Lung (tissue), 12 donors: ENCODE data around the gene SPAG8. TPM values are rescaled to one million over a fixed set of nuclear protein-coding genes. Genes with fewer than 3 reads are reported as not detected.

Source experiments
- ATAC-seq: fragments of 200-7000 bp; cut with Tn5 transposase; one replicate; pipeline ENCODE4 v1.9.1; 2020; ENCODE audit warnings: moderate number of reproducible peaks; ENCODE audit not compliant: insufficient read depth, low FRiP score
- DNase-seq, 3 donors: peaks; one replicate each; pipeline ENCODE4 v3.0.0-alpha.2; 2013 to 2017
- H3K27ac ChIP-seq, 2 donors: one replicate each; pipeline ENCODE4 v1.5.1; 2013; ENCODE audit warnings: mild to moderate bottlenecking in 2 of 2, moderate library complexity in 2 of 2, control low read depth in 1 of 2, inconsistent platforms in 1 of 2, low read depth in 1 of 2, low read length in 1 of 2
- H3K27me3 ChIP-seq, 3 donors: one replicate each; pipeline ENCODE4 v1.5.1; 2013; ENCODE audit warnings: low read length in 2 of 3; ENCODE audit not compliant: control insufficient read depth in 3 of 3, insufficient read depth in 3 of 3
- H3K36me3 ChIP-seq, 4 donors: one replicate each; pipeline ENCODE4 v1.5.1; 2013; ENCODE audit warnings: low read length in 4 of 4, mild to moderate bottlenecking in 1 of 4, moderate library complexity in 1 of 4; ENCODE audit not compliant: control insufficient read depth in 4 of 4, insufficient read depth in 4 of 4
- H3K4me1 ChIP-seq, 5 donors: one replicate each; pipeline ENCODE4 v1.5.1; 2013; ENCODE audit warnings: low read length in 5 of 5, mild to moderate bottlenecking in 2 of 5, moderate library complexity in 1 of 5; ENCODE audit not compliant: control insufficient read depth in 5 of 5, insufficient read depth in 5 of 5
- H3K4me3 ChIP-seq: one replicate; pipeline ENCODE4 v1.5.1; 2013; ENCODE audit warnings: mild to moderate bottlenecking, control low read depth, moderate library complexity
- H3K9ac ChIP-seq, 2 donors: one replicate each; pipeline ENCODE4 v1.5.1; 2013; ENCODE audit warnings: low read length in 2 of 2, control low read depth in 1 of 2; ENCODE audit not compliant: insufficient read depth in 1 of 2
- H3K9me3 ChIP-seq, 4 donors: one replicate each; pipeline ENCODE4 v1.5.1; 2013; ENCODE audit warnings: low read length in 3 of 4, mild to moderate bottlenecking in 1 of 4, moderate library complexity in 1 of 4; ENCODE audit not compliant: control insufficient read depth in 4 of 4, insufficient read depth in 3 of 4
- WGBS, 2 donors: extraction: QIAGEN DNeasy Blood & Tissue Kit; methylation state at CpG; one replicate each; pipeline ENCODE4 v1.1.7; 2013; 5-methylcytosine and 5-hydroxymethylcytosine counted together
- polyA plus RNA-seq, 2 donors: library from polyadenylated mRNA; stranded (reverse); fragments of 200-250 nt; gene quantifications; one replicate each; pipeline ENCODE4 v1.2.1, GENCODE V29; 2013
- total RNA-seq, 2 donors: library from RNA; depleted of rRNA in 1 of 2; stranded (reverse); fragments of >200 nt in 1 of 2; gene quantifications; one replicate each; pipeline ENCODE4 v1.2.1, GENCODE V29; 2014 to 2021
- TF ChIP-seq, protein P1 (sequence below): IDR thresholded peaks from 2 replicates; pipeline ENCODE4 v1.5.1; 2012; ENCODE audit warnings: mild to moderate bottlenecking; ENCODE audit errors: control extremely low read depth, extremely low read depth
- donor health status: control.
- donor health status: control.
- donor health status: Bipolar disorder and iron deficiency.
- donor health status: healthy.
- donor health status: DM: yes; HTN: yes; CAD: no.

SPAG8 gene
- total and polyA plus RNA-seq, 4 donors = 5.8 to 20.6 (median 9.0) TPM

DNA sequence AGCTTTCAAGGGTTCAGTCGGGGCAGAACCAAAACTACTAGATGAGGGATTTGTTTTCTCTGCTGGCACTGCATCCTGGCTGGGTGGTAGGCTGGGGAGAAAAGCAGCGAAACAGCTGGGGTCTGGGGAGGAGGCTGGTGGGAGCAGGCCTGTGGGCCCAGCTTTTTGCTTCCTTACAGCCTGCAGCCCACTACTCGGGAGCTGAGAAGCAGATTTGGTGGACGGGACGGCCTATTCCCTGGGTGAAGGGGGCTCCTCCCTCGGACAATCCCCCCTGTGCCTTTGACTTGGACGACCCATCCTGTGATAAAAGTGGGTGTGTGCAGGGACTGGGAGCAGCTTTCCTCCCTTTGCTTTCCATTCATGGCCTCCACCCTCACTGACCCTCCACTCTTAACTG is 11.5 kb downstream of the SPAG8 start:
- WGBS, 2 donors = 92 to 99% methylated on average over 7 of the region's 7 CpGs
- Histone ChIP-seq H3K9me3 (no peaks in the 10 kb centered on the region), H3K27ac (no peak overlapping the region), H3K4me1 (no peaks in the 10 kb centered on the region), H3K9ac (no peak overlapping the region), H3K36me3 (peaks cover 0 to 48% (median 21%) of the 10 kb centered on the region in 4 donors), H3K27me3 (no peaks in the 10 kb centered on the region), H3K4me3 (no peak overlapping the region)
- ATAC-seq = no peak
- no peak for DNase-seq
- TF ChIP-seq, protein P1, sequence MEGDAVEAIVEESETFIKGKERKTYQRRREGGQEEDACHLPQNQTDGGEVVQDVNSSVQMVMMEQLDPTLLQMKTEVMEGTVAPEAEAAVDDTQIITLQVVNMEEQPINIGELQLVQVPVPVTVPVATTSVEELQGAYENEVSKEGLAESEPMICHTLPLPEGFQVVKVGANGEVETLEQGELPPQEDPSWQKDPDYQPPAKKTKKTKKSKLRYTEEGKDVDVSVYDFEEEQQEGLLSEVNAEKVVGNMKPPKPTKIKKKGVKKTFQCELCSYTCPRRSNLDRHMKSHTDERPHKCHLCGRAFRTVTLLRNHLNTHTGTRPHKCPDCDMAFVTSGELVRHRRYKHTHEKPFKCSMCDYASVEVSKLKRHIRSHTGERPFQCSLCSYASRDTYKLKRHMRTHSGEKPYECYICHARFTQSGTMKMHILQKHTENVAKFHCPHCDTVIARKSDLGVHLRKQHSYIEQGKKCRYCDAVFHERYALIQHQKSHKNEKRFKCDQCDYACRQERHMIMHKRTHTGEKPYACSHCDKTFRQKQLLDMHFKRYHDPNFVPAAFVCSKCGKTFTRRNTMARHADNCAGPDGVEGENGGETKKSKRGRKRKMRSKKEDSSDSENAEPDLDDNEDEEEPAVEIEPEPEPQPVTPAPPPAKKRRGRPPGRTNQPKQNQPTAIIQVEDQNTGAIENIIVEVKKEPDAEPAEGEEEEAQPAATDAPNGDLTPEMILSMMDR = no peak

DNA sequence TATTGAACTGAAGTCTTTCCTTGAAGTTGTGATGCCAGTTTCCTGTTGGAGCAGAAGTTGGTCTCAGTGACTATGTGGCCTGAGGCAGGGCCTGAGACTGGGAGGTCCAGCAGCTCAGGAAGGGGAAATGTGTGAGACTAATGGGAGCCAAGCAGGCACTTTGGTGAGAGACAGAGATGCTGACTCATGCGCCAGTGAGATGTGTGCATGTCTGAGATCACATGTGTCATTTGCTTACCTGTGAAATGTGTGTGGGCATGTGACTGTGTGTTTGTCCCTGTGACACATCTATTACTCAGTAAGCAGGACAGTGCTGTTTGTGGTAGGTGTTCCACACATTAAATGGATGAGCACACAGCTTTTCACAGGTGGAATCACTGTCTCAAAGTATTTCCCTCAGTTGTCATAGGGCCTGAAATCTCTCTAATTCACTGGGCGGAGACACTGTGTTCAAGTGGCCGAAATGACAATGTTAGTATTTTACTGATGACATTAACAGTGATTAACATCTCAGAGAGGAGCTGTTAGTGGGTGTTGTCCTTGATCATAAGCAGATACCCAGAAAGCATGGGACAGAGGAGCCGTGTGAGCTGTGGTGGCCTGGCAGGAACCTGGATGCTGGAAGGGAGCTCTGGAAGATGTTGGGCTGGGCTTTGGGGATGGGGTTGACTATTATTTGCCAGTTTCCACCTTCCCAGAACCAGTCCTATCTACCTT is 13.2 kb downstream of the SPAG8 start:
- Histone ChIP-seq H3K9ac (no peak overlapping the region), H3K4me1 (peaks cover 0 to 8% (median 0%) of the 10 kb centered on the region in 5 donors), H3K4me3 (no peak overlapping the region), H3K36me3 (peaks cover 0 to 37% (median 19%) of the 10 kb centered on the region in 4 donors), H3K27ac (peak overlapping the region in 1 of 2 donors; percentile 1), H3K9me3 (no peaks in the 10 kb centered on the region), H3K27me3 (no peaks in the 10 kb centered on the region)
- WGBS, 2 donors = 83 to 96% methylated on average over 4 of the region's 4 CpGs
- DNase-seq (no peak), ATAC-seq (no peak)
- TF ChIP-seq, protein P1 = no peak

DNA sequence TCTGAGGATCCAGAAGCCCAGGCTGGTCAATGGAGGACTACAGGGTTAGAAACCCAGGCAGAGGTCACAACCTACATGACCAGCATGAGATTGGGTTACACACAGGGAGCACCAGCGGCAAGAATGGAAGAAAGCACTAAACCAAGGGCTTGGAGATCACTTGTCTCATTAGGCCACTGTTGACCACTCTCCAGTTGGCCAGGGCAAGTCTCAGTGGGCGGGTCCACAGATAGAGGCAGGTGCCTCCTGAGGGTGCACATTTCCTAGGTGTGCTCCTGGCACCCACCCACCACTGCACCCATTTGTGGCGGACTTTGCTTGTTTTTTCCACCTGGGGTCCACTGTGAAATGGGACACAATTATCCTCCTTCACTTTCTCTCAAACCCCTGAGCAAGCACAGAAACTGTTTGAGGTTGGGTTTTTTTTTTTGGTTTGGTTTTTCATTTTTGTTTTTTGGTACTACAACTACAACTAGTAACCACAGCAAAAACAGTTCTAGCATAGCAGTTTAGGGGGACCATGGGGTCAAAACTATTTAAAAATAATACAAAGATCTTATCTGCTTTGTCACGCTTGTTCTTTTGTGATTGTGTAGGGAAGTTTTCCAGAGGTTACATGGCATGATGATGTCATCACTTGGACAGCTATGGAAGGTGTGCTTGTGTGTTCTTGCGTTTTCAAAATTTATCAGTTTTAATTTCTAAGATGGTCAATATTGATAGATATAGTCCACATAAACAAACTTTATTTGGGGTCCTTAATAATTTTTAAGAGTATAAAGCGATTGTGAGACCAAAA is 14.6 kb downstream of the SPAG8 start:
- no peak for ATAC-seq
- Histone ChIP-seq H3K36me3 (peaks cover 0 to 34% (median 19%) of the 10 kb centered on the region in 4 donors), H3K27me3 (no peaks in the 10 kb centered on the region), H3K4me1 (peaks cover 0 to 21% (median 8%) of the 10 kb centered on the region in 5 donors), H3K27ac (no peak overlapping the region), H3K4me3 (no peak overlapping the region), H3K9ac (no peak overlapping the region), H3K9me3 (no peaks in the 10 kb centered on the region)
- WGBS, 2 donors = 89 to 94% methylated on average over 6 of the region's 6 CpGs
- TF ChIP-seq, protein P1 = no peak
- DNase-seq = no peak
